H1 (cell line): ENCODE results near the gene CDYL. TPM values are rescaled to one million over a fixed set of nuclear protein-coding genes. Genes with fewer than 3 reads are reported as not detected.

Experiments
- CTCF ChIA-PET: fragments of 300-600 bp; sonication (Branson Sonifier 250); formaldehyde crosslinking; loops from one replicate; lab custom pipeline; 2021; ENCODE audit not compliant: partially characterized antibody; lab: Charles Lee
- POLR2A ChIA-PET: fragments of 300-600 bp; sonication (Branson Sonifier 250); formaldehyde crosslinking; loops from one replicate; lab custom pipeline; 2021; ENCODE audit warnings: inconsistent platforms; ENCODE audit not compliant: partially characterized antibody; lab: Charles Lee
- DNase-seq, 2 experiments: peaks; one replicate each; pipeline versions ENCODE4 v3.0.0 to v3.0.0-alpha.2; 2010 to 2022; ENCODE audit warnings: low spot score in 2 of 2, low read depth in 1 of 2, mixed read lengths in 1 of 2
- FAIRE-seq: peaks from 2 replicates; lab custom pipeline; 2011; peaks lifted over from hg19 to GRCh38; lab: Jason Lieb, UNC
- H2AFZ ChIP-seq: 2 replicates; pipeline ENCODE4 v1.8.1; 2012; ENCODE audit warnings: low read length, inconsistent platforms
- H2AK5ac ChIP-seq: 2 replicates; pipeline ENCODE4 v1.6.1; 2013; ENCODE audit warnings: low read depth, low read length
- H2BK120ac ChIP-seq: replicated peaks from 2 replicates; pipeline ENCODE3; 2013; ENCODE audit warnings: low read depth, low read length, inconsistent platforms
- H2BK12ac ChIP-seq: 2 replicates; pipeline ENCODE4 v1.6.1; 2013; ENCODE audit warnings: low read depth, low read length
- H2BK15ac ChIP-seq: 2 replicates; pipeline ENCODE4 v1.6.1; 2013; ENCODE audit warnings: low read length
- H2BK20ac ChIP-seq: 2 replicates; pipeline ENCODE4 v1.6.1; 2013; ENCODE audit warnings: low read length
- H2BK5ac ChIP-seq: 2 replicates; pipeline ENCODE4 v1.6.1; 2013; ENCODE audit warnings: low read depth, low read length
- H3K14ac ChIP-seq: 2 replicates; pipeline ENCODE4 v1.6.1; 2013; ENCODE audit warnings: inconsistent platforms; ENCODE audit not compliant: insufficient read length
- H3K18ac ChIP-seq: 2 replicates; pipeline ENCODE4 v1.6.1; 2013; ENCODE audit warnings: low read length; ENCODE audit errors: extremely low read depth
- H3K23ac ChIP-seq: 2 replicates; pipeline ENCODE4 v1.6.1; 2013; ENCODE audit warnings: inconsistent platforms; ENCODE audit not compliant: insufficient read length
- H3K23me2 ChIP-seq: 2 replicates; pipeline ENCODE4 v1.6.1; 2013; ENCODE audit warnings: low read depth, low read length
- H3K27ac ChIP-seq: 2 replicates; pipeline ENCODE4 v1.6.1; 2011; ENCODE audit warnings: low read depth, low read length, inconsistent platforms
- H3K27me3 ChIP-seq, 4 experiments: replicated peaks in 1 of 4; 1 replicate in 1 of 4; 2 replicates in 3 of 4; pipeline versions ENCODE4 v1.6.1 to v1.8.1; 2011 to 2013; ENCODE audit warnings: low read length in 3 of 4, mild to moderate bottlenecking in 3 of 4, inconsistent platforms in 2 of 4, mixed read lengths in 2 of 4, moderate library complexity in 1 of 4; ENCODE audit not compliant: control insufficient read depth in 3 of 4, insufficient read depth in 3 of 4; ENCODE audit errors: extremely low read depth in 1 of 4
- H3K36me3 ChIP-seq, 4 experiments: 2 replicates each; pipeline versions ENCODE4 v1.6.1 to v1.8.1; 2011 to 2013; ENCODE audit warnings: mild to moderate bottlenecking in 4 of 4, low read length in 3 of 4, moderate library complexity in 2 of 4, control low read depth in 1 of 4, inconsistent platforms in 1 of 4; ENCODE audit not compliant: insufficient read depth in 4 of 4, control insufficient read depth in 2 of 4
- H3K4ac ChIP-seq: replicated peaks from 2 replicates; pipeline ENCODE3; 2013; ENCODE audit warnings: low read length, low read depth, mixed read lengths, inconsistent platforms; ENCODE audit not compliant: insufficient read length
- H3K4me1 ChIP-seq, 4 experiments: replicated peaks in 1 of 4; 1 replicate in 1 of 4; 2 replicates in 3 of 4; pipeline versions ENCODE4 v1.6.1 to v1.8.1; 2011 to 2013; ENCODE audit warnings: low read length in 3 of 4, inconsistent platforms in 2 of 4, mixed read lengths in 1 of 4; ENCODE audit not compliant: insufficient read depth in 4 of 4, control insufficient read depth in 3 of 4
- H3K4me2 ChIP-seq, 2 experiments: 2 replicates each; pipeline versions ENCODE4 v1.6.1 to v1.8.1; 2011 to 2013; ENCODE audit warnings: low read depth in 2 of 2, low read length in 2 of 2, control low read depth in 1 of 2, inconsistent platforms in 1 of 2, mild to moderate bottlenecking in 1 of 2; ENCODE audit not compliant: insufficient read depth in 1 of 2
- H3K4me3 ChIP-seq, 4 experiments: fragments of 200-600, 300-600 bp in 1 of 4; sonication (generic), shearing (Covaris generic), sonication (Bioruptor Twin) in 1 of 4; 2 replicates each; pipeline versions ENCODE4 v1.5.1 to v1.8.1; 2011 to 2016; ENCODE audit warnings: low read length in 4 of 4, low read depth in 3 of 4, control low read depth in 2 of 4, inconsistent platforms in 2 of 4, mild to moderate bottlenecking in 2 of 4, mixed read lengths in 1 of 4, moderate library complexity in 1 of 4; ENCODE audit not compliant: insufficient read depth in 2 of 4; ENCODE audit errors: extremely low read depth in 1 of 4
- H3K56ac ChIP-seq: replicated peaks from 2 replicates; pipeline ENCODE3; 2013; ENCODE audit warnings: low read depth, mild to moderate bottlenecking, mixed read lengths, low read length, inconsistent platforms; ENCODE audit not compliant: insufficient read length
- H3K79me1 ChIP-seq: 2 replicates; pipeline ENCODE4 v1.6.1; 2013; ENCODE audit warnings: low read depth, low read length, control low read depth
- H3K79me2 ChIP-seq, 2 experiments: 2 replicates each; pipeline versions ENCODE4 v1.6.1 to v1.8.1; 2012 to 2013; ENCODE audit warnings: low read length in 2 of 2, mild to moderate bottlenecking in 2 of 2, inconsistent platforms in 1 of 2; ENCODE audit not compliant: insufficient read depth in 2 of 2, control insufficient read depth in 1 of 2
- H3K9ac ChIP-seq, 4 experiments: replicated peaks in 1 of 4; 1 replicate in 1 of 4; 2 replicates in 3 of 4; pipeline versions ENCODE4 v1.6.1 to v1.8.1; 2011 to 2013; ENCODE audit warnings: low read depth in 3 of 4, low read length in 3 of 4, control low read depth in 2 of 4, mild to moderate bottlenecking in 2 of 4, moderate library complexity in 2 of 4, inconsistent platforms in 1 of 4; ENCODE audit errors: extremely low read depth in 1 of 4
- H3K9me3 ChIP-seq, 2 experiments: 2 replicates each; pipeline versions ENCODE4 v1.6.1 to v1.8.1; 2012 to 2013; ENCODE audit warnings: mild to moderate bottlenecking in 2 of 2, moderate library complexity in 2 of 2, control low read depth in 1 of 2, inconsistent platforms in 1 of 2, low read depth in 1 of 2, low read length in 1 of 2, mixed read lengths in 1 of 2; ENCODE audit not compliant: insufficient read depth in 2 of 2
- H4K20me1 ChIP-seq, 2 experiments: replicated peaks in 1 of 2; 2 replicates each; pipeline versions ENCODE3 to v1.8.1; 2011 to 2013; ENCODE audit warnings: inconsistent platforms in 2 of 2, low read length in 2 of 2, mild to moderate bottlenecking in 1 of 2; ENCODE audit not compliant: insufficient read depth in 2 of 2, control insufficient read depth in 1 of 2
- H4K5ac ChIP-seq: 2 replicates; pipeline ENCODE4 v1.6.1; 2013; ENCODE audit warnings: low read length, low read depth, mixed read lengths, inconsistent platforms; ENCODE audit not compliant: insufficient read length
- H4K8ac ChIP-seq: 2 replicates; pipeline ENCODE4 v1.8.0; 2013; ENCODE audit warnings: mild to moderate bottlenecking, moderate library complexity, low read length, inconsistent platforms; ENCODE audit not compliant: insufficient read depth; ENCODE audit errors: extremely low read depth
- H4K91ac ChIP-seq: replicated peaks from 2 replicates; pipeline ENCODE3; 2013; ENCODE audit warnings: low read length, mixed read lengths, inconsistent platforms; ENCODE audit not compliant: insufficient read length
- BACH1 ChIP-seq: IDR thresholded peaks from 2 replicates; pipeline ENCODE4 v1.6.1; 2012; ENCODE audit warnings: low read length, improper control_type of control experiment
- CREB1 ChIP-seq: IDR thresholded peaks from 2 replicates; pipeline ENCODE4 v1.6.1; 2012; ENCODE audit warnings: inconsistent platforms
- HDAC6 ChIP-seq: IDR thresholded peaks from one replicate; pipeline ENCODE4 v1.7.1; 2012; ENCODE audit warnings: low read depth, mild to moderate bottlenecking, inconsistent platforms, low read length, moderate library complexity
- MAFK ChIP-seq: IDR thresholded peaks from 2 replicates; pipeline ENCODE4 v1.6.1; 2012; ENCODE audit warnings: low read depth, mild to moderate bottlenecking, improper control_type of control experiment, low read length
- NRF1 ChIP-seq: IDR thresholded peaks from 2 replicates; pipeline ENCODE4 v1.6.1; 2011; ENCODE audit warnings: mild to moderate bottlenecking, low read depth, low read length, improper control_type of control experiment
- POLR2A ChIP-seq, 2 experiments: IDR thresholded peaks; 1 replicate in 1 of 2; 2 replicates in 1 of 2; pipeline ENCODE4 v1.6.1; 2011; ENCODE audit warnings: low read depth in 2 of 2, low read length in 2 of 2, mild to moderate bottlenecking in 2 of 2; ENCODE audit errors: control extremely low read depth in 1 of 2
- POU5F1 ChIP-seq: IDR thresholded peaks from 2 replicates; pipeline ENCODE4 v1.6.1; 2011; ENCODE audit warnings: low read depth, mild to moderate bottlenecking, low read length, moderate library complexity
- RBBP5 ChIP-seq: IDR thresholded peaks from 2 replicates; pipeline ENCODE4 v1.7.1; 2012; ENCODE audit warnings: low read depth, mild to moderate bottlenecking, inconsistent platforms, low read length, moderate library complexity, borderline replicate concordance
- SIX5 ChIP-seq: IDR thresholded peaks from 2 replicates; pipeline ENCODE4 v1.6.1; 2011; ENCODE audit warnings: mild to moderate bottlenecking, low read depth, low read length
- TAF1 ChIP-seq: IDR thresholded peaks from 2 replicates; pipeline ENCODE4 v1.6.1; 2011; ENCODE audit warnings: mild to moderate bottlenecking, low read depth, low read length
- WGBS, 2 experiments: shearing (Covaris generic) in 1 of 2; methylation state at CpG; one replicate each; pipeline versions ENCODE4 v1.1.6 to v1.1.7; 2013 to 2015; ENCODE audit warnings: low lambda C conversion rate in 2 of 2, mixed read lengths in 2 of 2, inconsistent platforms in 1 of 2, low coverage in 1 of 2, missing lambda C conversion rate in 1 of 2; ENCODE audit not compliant: insufficient replicate concordance in 2 of 2, insufficient coverage in 1 of 2, insufficient read length in 1 of 2; ENCODE audit errors: extremely low coverage in 1 of 2, missing lambda C conversion rate in 1 of 2; 5-methylcytosine and 5-hydroxymethylcytosine counted together
- polyA plus RNA-seq, 7 experiments: library from polyadenylated mRNA; depleted of rRNA in 3 of 7; stranded (reverse) in 5 of 7; unstranded in 2 of 7; fragments of >200 nt in 5 of 7; fragments of 200-250 nt in 2 of 7; gene quantifications; 1 replicate in 5 of 7; 2 replicates in 1 of 7; 4 replicates in 1 of 7; pipeline versions ENCODE4 v1.2.1 to v1.2.3, GENCODE V29; 2011 to 2013; ENCODE audit warnings: missing spikeins in 2 of 7, mixed read lengths in 2 of 7
- total RNA-seq: library from RNA; stranded (reverse); fragmentation: NEBNext Ultra II Directional; extraction: Animal tissue kit (Norgen Biotek cat#: 25700); gene quantifications from 2 replicates; pipeline ENCODE4 v1.2.1, GENCODE V29; 2021

The CDYL gene
- total and polyA plus RNA-seq, 2 of the 8 experiments (the other 6 are each of a cell fraction or from before 2014, with no cell fraction given) = 56.4 to 119 TPM

DNA sequence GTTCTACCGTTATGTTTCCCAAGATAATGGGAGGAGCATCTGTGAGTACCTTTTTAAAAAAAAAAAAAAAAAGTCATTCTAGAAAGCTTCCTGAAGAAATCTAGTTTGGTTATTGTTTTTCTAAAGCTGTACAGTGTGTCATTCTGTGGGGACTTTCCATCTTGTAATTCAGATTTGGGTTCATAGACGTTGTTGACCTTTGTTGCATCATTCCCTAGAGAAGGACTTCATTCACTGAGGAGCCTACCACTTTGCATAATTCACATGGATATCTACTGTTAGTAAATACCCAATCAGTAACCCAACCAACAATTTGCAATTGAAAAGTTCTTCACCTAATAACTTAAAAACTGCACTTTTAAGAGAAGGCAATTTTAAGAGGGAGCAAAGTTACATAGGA lies 167.5 kb downstream of the CDYL start:
- Histone ChIP-seq H3K27me3 (no peaks in the 10 kb centered on the region), H3K4me2 (no peak overlapping the region), H2AK5ac (no peak overlapping the region), H3K23me2 (no peaks in the 10 kb centered on the region), H3K18ac (no peak overlapping the region), H3K79me2 (peaks cover 0 to 22% of the 10 kb centered on the region in 2 experiments; a peak in 2 of 4 replicates), H3K79me1 (peaks cover 11% of the 10 kb centered on the region), H3K23ac (no peak overlapping the region), H3K56ac (no peak overlapping the region), H3K36me3 (peaks cover 4 to 34% (median 16%) of the 10 kb centered on the region in 4 experiments), H3K14ac (no peak overlapping the region), H4K91ac (no peak overlapping the region), H2BK20ac (no peak overlapping the region), H3K4me1 (peaks cover 0 to 14% (median 4%) of the 10 kb centered on the region in 4 experiments; a peak in 6 of 7 replicates), H2BK5ac (no peak overlapping the region), H2BK12ac (no peak overlapping the region), H4K8ac (no peak overlapping the region; the same call in 1 of the 2 replicates), H2BK15ac (no peak overlapping the region), H3K4ac (no peak overlapping the region), H2BK120ac (no peak overlapping the region), H4K5ac (no peak overlapping the region), H3K4me3 (no peak overlapping the region), H2AFZ (no peak overlapping the region), H3K27ac (no peak overlapping the region), H3K9ac (no peak overlapping the region), H4K20me1 (peaks cover 0 to 23% of the 10 kb centered on the region in 2 experiments), H3K9me3 (no peaks in the 10 kb centered on the region)
- FAIRE-seq = no peak
- no peak for TF ChIP-seq SIX5
- TF ChIP-seq MAFK = no peak
- TF ChIP-seq POU5F1 = no peak
- TF ChIP-seq RBBP5 = no peak
- no peak for TF ChIP-seq TAF1
- TF ChIP-seq CREB1 = no peak
- no peak for TF ChIP-seq HDAC6
- no peak for TF ChIP-seq BACH1
- no peak for TF ChIP-seq NRF1
- TF ChIP-seq POLR2A (IDR thresholded peaks at IDR 0.05; ENCODE audit: control extremely low read depth in 1 of 2, low read depth in 2 of 2, low read length in 2 of 2) = no peak
- ChIA-PET CTCF (no interaction called here), POLR2A (no interaction called here)
- 92% methylated on average over 2 of the region's 2 CpGs; no CpG with 5 or more reads in 1 of the 2 experiments for WGBS, 2 experiments
- no peak for DNase-seq
